HG03025 (cell line): Measurements from ENCODE around the gene DNAJB14.
A peak's percentile ranks its signal among the peaks of the same experiment; 100 is the strongest.

Source experiments
- ATAC-seq: cut with Tn5 transposase; IDR thresholded peaks from one replicate; pipeline ENCODE4 v1.9.1; 2021; ENCODE audit warnings: mild to moderate bottlenecking, moderate library complexity; ENCODE audit not compliant: unreplicated experiment, low FRiP score

Gene DNAJB14

DNA sequence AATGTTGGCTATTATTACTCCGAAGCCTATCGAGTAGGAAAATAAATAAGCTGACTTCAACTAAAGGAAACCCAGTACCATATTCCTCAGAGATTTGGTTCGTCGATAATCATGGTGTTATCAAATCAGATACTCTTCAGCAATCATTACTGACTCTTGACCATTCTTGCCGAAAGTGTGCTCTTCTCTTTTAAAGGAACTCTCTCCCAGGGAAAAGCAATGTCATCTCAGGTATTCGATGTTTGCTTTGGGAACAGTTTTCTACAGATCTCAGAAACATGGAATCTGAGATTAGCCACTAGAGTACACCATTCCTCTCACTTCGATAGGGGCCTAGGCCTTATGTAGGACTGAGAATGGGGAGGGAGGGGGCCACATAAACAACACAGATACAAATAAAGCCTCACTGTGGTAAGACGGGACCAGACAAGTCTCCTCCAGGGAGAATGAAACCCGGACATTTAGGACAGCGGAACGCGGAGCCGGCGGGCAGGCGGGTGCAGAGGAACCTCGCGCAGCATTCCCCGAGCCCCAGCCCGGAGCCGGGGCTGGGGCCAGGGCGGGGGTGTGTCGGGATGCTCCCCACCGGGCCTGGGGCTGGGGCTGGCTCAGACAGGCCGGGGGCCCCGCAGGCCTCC is 581 bp downstream of the DNAJB14 start:
- peak; percentile 2 for ATAC-seq

DNA sequence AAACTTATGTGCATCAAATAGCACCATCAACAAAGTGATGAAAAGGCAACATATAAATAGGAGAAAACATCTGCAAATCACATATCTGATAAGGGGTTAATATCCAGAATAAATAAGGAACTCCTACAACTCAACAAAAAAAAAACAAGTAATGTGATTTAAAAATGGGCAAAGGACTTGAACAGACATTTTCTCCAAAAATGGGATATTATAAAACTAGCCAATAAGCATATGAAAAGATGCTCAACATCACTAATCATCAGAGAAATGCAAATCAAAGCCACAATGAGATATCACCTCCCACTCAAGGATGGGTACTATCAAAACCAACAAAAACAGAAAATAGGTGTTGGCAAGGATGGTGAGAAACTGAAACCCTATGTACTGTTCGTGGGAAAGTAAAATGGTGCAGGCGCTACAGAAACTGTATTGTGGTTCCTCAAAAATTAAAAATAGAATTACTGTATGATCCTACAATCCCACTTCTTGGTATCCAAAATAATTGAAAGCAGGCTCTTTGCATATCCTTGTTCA is 2.4 kb downstream of the DNAJB14 start:
- ATAC-seq: no peak

DNA sequence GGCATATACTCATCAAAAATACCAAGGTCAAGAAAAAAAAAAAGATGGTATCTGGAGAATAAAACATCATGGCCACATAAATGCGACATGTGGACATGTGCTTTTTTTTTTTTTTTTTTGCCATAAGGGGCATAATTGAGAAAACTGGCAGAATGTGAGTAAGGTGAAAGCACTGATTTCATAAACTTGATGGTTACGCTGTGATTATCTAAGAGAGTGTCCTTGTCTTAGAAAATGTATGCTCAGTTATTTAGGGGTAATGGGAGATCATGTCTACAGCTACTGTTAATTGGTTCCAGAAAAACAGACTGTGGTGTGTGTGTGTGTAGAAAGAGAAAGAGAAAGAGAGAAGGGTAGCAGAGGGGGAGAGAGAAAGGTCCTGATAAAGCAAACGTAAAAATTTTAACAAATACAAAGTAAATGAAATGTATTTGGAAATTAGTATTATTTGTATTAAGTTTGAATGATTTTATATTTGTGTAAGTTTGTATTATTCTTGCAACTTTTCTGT is 8.1 kb downstream of the DNAJB14 start:
- ATAC-seq: no peak

DNA sequence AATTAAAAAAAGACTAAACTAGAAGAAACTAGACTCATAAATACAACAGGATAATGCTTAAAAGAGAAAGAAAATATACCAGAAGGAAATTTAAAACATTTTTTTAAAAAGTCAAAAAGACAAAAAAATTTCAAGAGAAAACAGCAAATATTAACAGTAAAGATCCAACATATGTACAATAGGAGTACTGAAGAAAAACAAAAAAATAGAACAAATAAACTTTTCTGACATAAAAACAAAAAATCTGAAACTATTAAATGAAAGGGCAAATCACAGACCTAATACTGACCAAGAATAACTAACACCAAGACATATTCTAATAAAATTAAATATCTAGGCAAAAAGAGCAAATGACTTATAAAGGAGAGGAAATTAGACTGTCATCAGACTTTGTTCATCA is 11.5 kb downstream of the DNAJB14 start:
- no peak for ATAC-seq

DNA sequence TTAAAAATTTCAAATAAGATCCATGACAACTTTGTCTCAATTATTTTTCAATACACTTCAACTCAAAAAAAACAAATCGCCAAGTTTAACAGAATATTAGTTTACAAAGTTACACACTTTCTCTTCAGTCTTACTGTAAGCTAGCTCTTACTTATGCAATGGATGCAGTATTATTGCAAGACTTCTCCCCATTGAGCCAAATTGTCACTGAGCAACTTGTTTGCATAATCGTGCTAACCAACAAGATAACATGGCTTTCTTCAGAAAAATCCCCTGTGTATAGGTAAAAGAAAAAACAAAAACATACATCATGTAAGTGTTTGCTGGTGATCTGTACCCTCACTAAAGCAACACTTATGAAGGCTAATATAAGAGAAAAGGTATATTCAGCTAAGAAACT is 18.9 kb downstream of the DNAJB14 start:
- ATAC-seq: no peak

DNA sequence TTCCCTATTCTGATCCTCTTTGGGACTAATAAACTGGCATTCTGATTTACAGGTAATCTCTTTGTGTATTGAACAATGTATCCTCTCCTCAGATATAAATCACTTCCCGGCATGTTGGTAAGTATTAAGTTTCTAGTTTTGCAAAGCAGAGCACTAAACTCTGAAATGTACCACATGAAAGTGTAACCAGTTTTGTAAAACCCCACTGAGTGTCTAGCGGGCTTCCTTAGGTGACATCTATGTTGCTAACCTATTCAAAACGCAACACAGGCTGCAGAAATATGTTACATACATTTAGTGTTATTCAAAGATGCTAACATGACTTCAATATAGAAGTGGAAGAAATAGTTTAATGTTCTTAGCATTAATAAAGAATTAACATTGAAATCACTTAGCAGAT is 25.2 kb downstream of the DNAJB14 start:
- ATAC-seq: no peak

DNA sequence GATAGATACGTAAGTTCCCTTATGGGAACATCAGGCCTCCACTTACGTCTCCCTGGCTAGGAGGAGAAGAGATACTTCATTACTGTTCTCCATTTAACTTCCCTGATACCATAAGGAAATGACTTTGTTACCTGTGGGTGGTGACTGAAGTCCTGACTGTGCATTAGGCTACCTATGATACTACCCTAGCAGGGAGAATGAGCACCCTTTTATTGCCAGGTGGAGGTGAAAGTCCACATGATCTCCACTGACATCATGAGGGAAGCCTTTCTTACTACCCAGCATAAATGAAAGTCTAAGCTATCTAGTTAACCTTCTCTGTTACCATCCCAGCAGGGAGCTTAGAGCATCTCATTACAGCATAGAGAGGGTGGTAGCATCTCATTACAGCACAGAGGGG is 27.8 kb downstream of the DNAJB14 start:
- ATAC-seq: no peak

DNA sequence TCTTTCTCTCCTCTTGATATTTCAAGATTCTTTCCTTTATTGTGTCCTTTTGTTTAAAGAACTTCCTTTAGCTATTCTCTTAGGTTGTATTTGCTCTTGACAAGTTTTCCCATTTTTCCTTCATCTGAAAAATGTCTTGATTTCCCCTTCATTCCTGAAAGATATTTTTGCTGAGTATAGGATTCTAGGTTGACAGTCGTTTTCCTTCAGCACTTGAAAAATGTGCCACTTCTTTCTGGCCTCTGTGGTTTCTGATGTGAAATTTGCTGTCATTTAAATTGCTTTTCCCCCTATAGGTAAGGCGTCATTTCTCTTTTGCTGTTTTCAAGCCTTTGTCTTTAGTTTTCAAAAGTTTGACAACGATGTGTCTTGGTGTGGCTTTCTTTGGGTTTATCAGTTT is 28.8 kb downstream of the DNAJB14 start:
- no peak for ATAC-seq

DNA sequence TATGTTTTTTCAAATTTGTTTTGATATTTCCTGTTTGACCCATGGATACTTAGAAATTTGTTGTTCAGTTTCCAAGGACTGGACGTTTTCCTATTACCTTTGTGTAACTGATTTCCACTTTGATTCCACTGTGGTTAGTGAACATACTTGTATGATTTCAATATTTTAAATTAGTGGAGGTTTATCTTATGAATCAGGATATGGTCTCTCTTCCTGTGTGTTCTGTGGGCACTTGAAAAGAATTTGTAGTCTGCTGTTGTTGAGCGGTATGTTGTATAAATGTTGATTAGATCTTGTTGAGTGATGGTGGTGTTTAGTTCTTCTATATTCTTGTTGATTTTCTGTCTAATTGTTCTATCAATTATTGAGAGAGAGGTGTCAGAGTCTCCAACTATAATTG is 31.0 kb downstream of the DNAJB14 start:
- ATAC-seq: no peak

DNA sequence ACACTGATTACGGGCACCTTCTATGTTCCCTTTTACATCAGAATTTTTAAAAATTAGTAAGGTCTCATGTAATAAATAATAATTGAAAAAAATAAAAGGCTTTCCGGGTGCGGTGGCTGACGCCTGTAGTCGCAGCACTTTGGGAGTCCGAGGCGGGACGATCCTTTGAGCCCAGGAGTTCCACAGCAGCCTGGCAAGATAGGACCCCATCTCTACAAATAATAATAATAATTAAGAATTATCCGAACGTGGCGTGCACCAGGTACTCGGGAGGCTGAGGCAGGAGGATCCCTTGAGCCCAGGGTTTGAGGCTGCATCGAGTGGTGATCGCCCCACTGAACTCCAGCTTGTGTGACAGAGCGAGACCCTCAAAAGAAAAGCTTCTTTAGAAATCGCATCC is 51.4 kb downstream of the DNAJB14 start:
- ATAC-seq: no peak

DNA sequence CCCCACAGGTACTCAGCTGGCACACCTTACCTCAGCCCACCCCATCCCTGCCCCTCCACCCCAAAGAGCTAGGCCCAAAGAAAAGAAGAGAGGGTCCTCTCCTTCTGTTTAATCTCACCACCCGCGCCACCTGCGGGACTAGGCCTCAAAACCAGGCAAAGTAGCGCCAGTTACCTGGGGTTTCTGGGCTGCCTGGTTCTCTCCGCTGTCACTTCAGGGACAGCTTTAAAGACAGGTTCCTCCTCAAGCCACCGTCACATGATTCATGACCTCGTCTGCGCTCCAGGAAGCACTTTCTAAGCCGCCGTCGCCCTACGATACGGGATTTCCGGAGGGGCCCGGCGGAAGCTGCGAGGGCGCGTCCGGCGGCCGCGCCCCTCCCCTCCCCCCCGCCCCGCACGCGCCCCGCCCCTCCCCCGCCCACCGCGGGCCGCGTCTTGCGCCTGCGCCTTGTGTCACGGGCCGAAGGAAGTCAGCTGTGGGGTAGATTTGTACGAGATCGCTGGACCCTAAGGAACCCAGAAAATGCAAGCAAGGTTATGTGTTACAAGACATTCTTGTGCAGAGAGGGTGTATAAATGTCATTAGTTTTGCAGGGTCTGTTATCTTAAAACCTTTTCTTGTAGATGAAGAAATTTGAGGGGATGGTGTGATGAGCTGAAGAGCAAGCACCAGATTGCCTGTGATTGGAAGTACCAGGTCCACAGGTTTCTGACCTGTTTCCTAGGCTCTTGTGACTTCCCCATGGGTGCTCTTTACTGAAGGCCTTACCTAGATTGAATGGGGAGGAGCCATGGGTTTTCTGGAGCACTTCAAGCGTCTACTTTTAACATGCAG is 52.0 kb downstream of the DNAJB14 start, which contains the start of gene LAMTOR3:
Gene LAMTOR3, minus strand, starts transcription at position 267 of the 837 bp plus-strand sequence. CDS start 464 bp downstream, outside the sequence.
- peak; percentile 100 for ATAC-seq

DNA sequence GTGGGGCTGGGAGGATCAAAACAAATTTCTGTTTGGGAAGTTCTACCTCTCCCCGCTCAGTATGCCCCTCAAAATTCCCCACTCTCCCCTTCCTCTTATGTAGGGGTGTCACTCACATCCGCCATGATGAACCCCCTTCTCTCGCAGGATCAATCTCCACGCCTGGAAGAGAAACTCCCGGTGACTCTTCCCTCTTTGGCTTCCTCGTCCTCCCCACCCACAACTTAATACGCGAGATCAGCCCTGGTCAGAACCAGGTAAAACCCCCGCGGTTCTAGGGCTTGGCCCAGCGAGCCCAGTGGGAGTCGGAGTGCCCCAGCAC is 52.6 kb downstream of the DNAJB14 start:
- ATAC-seq: peak; percentile 16

DNA sequence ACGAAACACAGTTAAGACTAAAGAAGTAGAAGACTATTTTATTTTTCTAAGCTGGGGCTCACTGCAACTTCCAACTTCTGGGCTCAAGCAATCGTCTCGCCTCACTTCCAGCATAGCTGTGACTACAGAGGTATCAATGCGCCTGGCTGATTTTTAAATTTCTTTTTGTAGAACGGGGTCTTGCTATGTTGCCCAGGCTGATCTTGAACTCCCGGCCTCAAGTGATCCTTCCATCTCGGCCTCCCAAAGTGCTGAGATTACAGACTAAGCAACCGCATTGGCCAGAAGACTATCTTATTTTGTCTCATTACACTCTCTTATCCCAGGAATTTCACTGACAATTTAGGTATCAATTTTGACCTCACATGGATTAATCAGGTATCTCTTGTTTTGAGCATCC is 53.4 kb downstream of the DNAJB14 start:
- ATAC-seq: no peak

DNA sequence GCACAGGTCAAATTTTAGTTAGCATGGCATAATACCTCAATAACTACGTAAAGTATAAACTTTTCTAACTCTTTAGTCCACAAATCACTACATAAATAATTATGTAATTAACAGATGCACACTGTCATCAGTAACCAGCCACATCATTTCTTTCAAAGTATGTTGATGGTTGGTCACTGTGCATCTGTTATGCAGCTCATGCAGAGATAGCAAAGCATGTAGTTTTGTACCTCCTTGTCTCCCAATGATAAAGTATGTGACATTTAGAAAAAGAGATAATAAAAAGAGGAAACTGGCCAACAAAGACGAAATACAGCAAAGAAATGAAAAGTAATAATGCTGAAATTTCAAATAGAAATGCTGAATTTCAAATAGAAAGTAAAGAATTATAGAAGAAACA is 55.1 kb downstream of the DNAJB14 start:
- no peak for ATAC-seq

DNA sequence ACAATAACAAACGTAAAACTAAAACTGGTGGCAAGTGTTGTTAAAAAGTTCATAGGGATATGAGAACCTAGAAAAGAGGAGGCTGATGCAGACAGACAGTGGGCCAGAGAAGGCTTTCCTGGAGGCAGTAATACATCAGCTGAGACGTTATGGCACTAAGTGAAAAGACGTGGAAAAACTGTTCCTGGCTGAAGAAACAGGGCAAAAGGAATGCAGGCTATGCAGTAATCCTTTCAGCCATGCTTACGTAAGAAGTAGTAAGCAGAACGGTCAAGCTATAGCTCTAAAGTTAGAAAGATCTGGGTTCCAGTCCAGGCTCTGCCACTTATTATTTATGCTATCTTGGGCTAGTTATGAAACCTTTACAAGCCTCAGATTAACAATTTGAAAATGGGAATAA is 58.6 kb downstream of the DNAJB14 start:
- no peak for ATAC-seq

DNA sequence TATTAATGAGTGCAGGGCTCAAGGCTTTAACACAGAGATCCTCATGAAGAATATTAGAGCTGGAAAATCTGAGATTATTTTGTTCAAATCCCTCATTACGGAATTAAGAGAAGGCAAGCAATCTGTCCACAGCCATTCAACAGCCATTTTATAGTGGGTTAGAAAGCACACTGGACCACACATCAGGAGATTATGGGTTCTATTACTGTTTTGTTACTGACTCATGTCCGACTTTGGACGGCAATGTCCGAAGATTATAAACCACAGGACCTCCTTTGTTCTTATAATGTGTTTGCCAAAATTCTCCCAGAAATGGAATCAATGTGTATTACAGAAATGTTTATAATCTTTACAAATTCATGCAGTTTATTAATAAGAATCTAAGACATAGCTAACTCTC is 60.3 kb downstream of the DNAJB14 start:
- no peak for ATAC-seq

DNA sequence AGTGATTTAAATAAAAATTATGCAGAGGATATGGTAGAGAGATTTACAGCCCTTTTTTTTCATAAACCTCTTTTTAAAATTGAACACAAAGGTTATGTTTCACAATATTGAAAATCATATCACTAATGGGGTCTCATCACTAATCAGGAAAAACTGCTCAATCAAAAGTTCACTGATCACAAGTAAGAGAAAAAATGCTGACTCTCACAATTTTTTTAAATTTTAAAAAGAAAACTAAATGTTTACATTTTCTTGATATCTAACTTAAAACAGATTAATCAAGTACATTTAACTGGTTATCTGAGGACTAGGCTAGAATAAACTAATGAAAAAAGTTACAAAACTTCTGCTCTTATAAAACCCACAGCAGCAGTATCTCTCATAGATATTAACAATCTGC is 60.7 kb downstream of the DNAJB14 start:
- ATAC-seq: no peak

DNA sequence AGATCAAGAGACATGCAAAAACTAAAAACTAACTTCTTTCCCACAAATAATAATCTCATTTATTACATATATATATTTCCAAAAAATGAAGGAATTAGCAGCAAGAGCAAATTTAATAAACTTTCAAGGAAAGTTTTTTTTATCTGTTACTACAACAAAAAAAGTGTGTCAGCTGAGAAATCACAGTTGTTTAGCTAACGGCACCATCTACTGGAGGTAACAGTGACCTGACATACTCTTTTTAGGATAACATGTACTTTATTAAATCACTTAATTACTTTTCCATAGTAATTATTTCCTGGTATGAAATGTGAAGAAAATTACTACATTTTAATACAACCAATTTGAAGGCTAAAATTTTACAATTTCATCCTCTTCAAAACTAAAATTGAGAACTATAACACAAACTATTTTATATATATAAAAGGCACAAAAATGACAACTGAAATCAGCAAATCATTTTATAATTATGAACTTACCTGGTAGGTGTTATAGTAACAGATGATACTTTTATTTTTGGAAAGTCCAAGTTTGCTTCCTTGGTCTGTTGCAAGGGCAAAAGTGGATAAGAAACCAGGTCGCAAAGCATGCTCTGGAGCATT is 61.3 kb downstream of the DNAJB14 start:
- no peak for ATAC-seq

DNA sequence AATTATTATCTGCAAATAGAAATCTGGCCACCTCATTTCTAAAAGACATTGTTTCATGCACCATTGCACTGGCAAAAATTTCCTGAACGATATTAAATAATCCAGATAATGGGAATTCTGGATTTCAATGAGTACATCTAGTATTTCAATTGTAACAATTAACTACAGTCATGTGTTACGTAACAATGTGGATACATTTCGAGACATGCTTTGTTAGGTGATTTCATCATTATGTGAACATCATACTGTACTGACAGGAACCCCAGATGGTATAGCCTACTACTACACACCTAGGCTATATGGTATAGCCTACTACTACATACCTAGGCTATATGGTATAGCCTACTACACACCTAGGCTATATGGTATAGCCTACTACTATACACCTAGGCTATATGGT is 67.0 kb downstream of the DNAJB14 start:
- no peak for ATAC-seq

DNA sequence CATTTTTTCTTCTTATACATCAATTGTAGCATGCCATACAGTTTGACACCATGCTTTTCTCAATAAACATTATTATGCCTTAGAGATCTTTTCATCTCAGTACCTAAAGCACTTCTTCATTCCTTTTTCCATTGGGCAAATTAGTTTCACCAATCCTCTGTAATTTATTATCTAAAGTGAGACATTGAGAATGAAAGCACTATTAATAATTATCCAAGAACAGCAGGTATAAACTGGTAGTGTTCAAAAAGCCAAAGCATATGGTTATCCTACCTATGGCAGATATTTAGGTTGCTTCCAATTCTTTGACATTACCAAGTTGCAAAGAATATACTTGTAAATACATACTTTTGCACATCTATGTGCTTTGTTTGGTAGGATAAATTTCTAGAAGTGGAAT is 67.8 kb downstream of the DNAJB14 start:
- no peak for ATAC-seq

DNA sequence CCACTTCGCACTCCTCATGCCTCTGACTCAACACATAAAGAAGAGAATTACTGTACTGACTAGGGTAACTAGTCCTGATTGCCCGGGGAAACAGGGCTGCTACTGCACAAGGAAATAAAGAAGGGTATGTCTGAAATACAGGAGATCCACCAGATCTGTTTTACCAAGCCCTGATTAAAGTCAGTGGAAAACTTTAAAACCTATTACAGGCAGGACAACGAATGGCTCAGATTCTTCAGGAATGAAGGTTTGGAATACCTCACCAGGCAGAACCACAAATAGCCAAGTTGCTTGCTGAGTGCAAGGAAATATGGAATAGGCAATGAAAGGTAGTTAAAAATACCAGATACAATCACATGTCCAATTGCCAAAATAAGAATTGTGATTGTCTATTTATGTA is 69.5 kb downstream of the DNAJB14 start:
- no peak for ATAC-seq
